T-helper 1 cell treated with Interleukin-12 subunit alpha and Interleukin-12 subunit beta and Interleukin-4 antibody, amounts not matched to agents 30 μg/mL and 1 μg/mL, for 36 hours (primary cell): ENCODE measurements around the gene KIF5C.

Experiments used
- H3K27ac Mint-ChIP-seq: one replicate; pipeline ENCODE4 v1.8.0; 2021; ENCODE audit warnings: mild to moderate bottlenecking, mixed read lengths
- H3K27me3 Mint-ChIP-seq: one replicate; pipeline ENCODE4 v1.8.0; 2021; ENCODE audit warnings: low read depth, mixed read lengths
- H3K36me3 Mint-ChIP-seq: one replicate; pipeline ENCODE4 v1.8.0; 2021; ENCODE audit warnings: low read depth, mixed read lengths
- H3K4me1 Mint-ChIP-seq: one replicate; pipeline ENCODE4 v1.8.0; 2021; ENCODE audit warnings: low read depth, mixed read lengths
- H3K4me3 Mint-ChIP-seq: one replicate; pipeline ENCODE4 v1.8.0; 2021; ENCODE audit warnings: mild to moderate bottlenecking, moderate library complexity, mixed read lengths
- H3K9me3 Mint-ChIP-seq: one replicate; pipeline ENCODE4 v1.8.0; 2021; ENCODE audit warnings: mixed read lengths

The KIF5C gene

DNA sequence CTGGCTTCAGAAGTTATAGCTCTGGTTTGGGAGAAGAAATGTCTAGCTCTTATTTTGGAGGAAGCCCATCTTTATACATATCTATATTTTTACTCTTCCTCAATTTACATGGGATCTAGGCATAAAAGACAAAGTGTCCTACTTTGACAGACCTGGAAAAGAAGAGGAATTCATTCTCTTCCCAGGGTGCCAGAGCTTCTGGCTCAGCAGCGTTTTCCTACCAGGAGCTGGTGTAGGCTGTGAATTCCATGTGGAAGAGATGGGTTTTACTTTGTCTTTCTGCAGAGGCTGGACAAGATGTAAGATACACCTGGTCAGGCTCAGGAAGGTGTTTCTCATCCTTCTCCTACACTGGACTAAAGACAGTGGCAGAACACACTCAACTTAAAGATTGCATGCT, 113.3 kb downstream of the KIF5C start:
- no peak overlapping the region for H3K27ac Mint-ChIP-seq
- peaks cover 5% of the 10 kb centered on the region for H3K4me1 Mint-ChIP-seq
- H3K9me3 Mint-ChIP-seq, result no peaks in the 10 kb centered on the region
- H3K4me3 Mint-ChIP-seq, result no peak overlapping the region
- peaks cover 14% of the 10 kb centered on the region for H3K36me3 Mint-ChIP-seq
- no peaks in the 10 kb centered on the region for H3K27me3 Mint-ChIP-seq

DNA sequence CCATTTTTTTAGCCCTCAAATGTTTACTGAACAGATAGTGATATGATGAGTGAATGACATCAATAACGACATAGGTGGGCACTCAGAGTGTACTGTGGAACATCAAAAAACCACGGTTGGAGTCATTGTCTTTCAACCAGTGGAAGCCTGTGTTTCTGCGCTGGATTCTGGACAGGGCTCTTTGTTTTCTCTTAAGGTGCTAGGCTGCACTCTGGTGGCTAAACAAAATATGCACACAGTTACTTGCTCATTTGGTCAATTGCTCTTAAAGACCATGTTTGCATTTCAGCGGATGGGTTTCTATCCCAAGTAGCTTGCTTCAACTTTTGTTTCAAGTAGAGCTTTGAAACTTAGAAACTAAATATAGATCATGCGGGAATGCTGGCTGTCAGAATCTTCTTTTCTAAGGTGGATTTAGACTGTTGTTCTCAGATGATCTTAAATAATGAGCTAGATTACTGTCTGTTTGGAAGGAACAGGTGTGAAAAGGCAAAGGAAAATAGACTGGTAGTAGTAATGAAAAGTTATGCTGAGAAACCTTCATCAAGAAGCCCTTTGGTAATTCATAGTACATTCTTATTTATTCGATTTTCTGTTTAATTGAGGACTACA, 115.0 kb downstream of the KIF5C start:
- H3K9me3 Mint-ChIP-seq, result no peaks in the 10 kb centered on the region
- H3K36me3 Mint-ChIP-seq, result peaks cover 10% of the 10 kb centered on the region
- H3K27ac Mint-ChIP-seq, result no peak overlapping the region
- H3K4me1 Mint-ChIP-seq, result peaks cover 5% of the 10 kb centered on the region
- H3K27me3 Mint-ChIP-seq, result no peaks in the 10 kb centered on the region
- H3K4me3 Mint-ChIP-seq, result no peak overlapping the region

DNA sequence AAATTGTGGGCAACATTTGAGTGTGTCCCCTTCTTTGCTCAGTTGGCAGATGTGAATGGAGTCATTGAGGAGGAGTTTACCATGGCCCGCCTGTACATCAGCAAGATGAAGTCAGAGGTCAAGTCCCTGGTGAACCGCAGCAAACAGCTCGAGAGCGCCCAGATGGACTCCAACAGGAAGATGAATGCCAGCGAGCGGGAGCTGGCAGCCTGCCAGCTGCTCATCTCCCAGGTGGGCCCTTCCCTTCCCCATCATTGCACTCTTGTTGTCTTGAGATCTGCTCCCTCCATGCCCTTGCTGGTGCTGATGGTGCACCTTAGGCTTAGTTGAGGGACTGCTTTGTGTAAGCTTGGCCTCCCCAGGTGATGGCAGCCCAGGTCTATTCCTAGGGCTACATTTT, 115.9 kb downstream of the KIF5C start:
- no peaks in the 10 kb centered on the region for H3K27me3 Mint-ChIP-seq
- no peak overlapping the region for H3K27ac Mint-ChIP-seq
- H3K4me1 Mint-ChIP-seq, result peaks cover 5% of the 10 kb centered on the region
- peaks cover 11% of the 10 kb centered on the region for H3K36me3 Mint-ChIP-seq
- no peak overlapping the region for H3K4me3 Mint-ChIP-seq
- H3K9me3 Mint-ChIP-seq, result no peaks in the 10 kb centered on the region

GRCh38 chr2:148992448-148992847, 117.4 kb downstream of the KIF5C start:
- no peaks in the 10 kb centered on the region for H3K9me3 Mint-ChIP-seq
- peaks cover 5% of the 10 kb centered on the region for H3K4me1 Mint-ChIP-seq
- H3K4me3 Mint-ChIP-seq, result no peak overlapping the region
- peaks cover 11% of the 10 kb centered on the region for H3K36me3 Mint-ChIP-seq
- no peaks in the 10 kb centered on the region for H3K27me3 Mint-ChIP-seq
- H3K27ac Mint-ChIP-seq, result no peak overlapping the region

- H3K27me3 Mint-ChIP-seq, result no peaks in the 10 kb centered on the region
- peaks cover 14% of the 10 kb centered on the region for H3K36me3 Mint-ChIP-seq
- H3K9me3 Mint-ChIP-seq, result no peaks in the 10 kb centered on the region
- H3K4me1 Mint-ChIP-seq, result peaks cover 3% of the 10 kb centered on the region
- no peak overlapping the region for H3K4me3 Mint-ChIP-seq
- H3K27ac Mint-ChIP-seq, result no peak overlapping the region
Measured at GRCh38 chr2:148993351-148993750, 118.3 kb downstream of the KIF5C start.

GRCh38 chr2:148994341-148994740, 119.3 kb downstream of the KIF5C start:
- H3K9me3 Mint-ChIP-seq, result no peaks in the 10 kb centered on the region
- H3K4me1 Mint-ChIP-seq, result peaks cover 3% of the 10 kb centered on the region
- no peak overlapping the region for H3K4me3 Mint-ChIP-seq
- peaks cover 14% of the 10 kb centered on the region for H3K36me3 Mint-ChIP-seq
- no peak overlapping the region for H3K27ac Mint-ChIP-seq
- H3K27me3 Mint-ChIP-seq, result no peaks in the 10 kb centered on the region

GRCh38 chr2:148996805-148997204, 121.8 kb downstream of the KIF5C start:
- H3K27me3 Mint-ChIP-seq, result no peaks in the 10 kb centered on the region
- H3K27ac Mint-ChIP-seq, result no peak overlapping the region
- peaks cover 14% of the 10 kb centered on the region for H3K36me3 Mint-ChIP-seq
- no peak overlapping the region for H3K4me3 Mint-ChIP-seq
- no peaks in the 10 kb centered on the region for H3K9me3 Mint-ChIP-seq
- H3K4me1 Mint-ChIP-seq, result peaks cover 1% of the 10 kb centered on the region

GRCh38 chr2:148998165-148998830, 123.3 kb downstream of the KIF5C start:
- Mint-ChIP-seq H3K27ac (no peak overlapping the region), H3K27me3 (no peaks in the 10 kb centered on the region), H3K36me3 (peaks cover 19% of the 10 kb centered on the region), H3K4me1 (peaks cover 1% of the 10 kb centered on the region), H3K9me3 (no peaks in the 10 kb centered on the region), H3K4me3 (no peak overlapping the region)

DNA sequence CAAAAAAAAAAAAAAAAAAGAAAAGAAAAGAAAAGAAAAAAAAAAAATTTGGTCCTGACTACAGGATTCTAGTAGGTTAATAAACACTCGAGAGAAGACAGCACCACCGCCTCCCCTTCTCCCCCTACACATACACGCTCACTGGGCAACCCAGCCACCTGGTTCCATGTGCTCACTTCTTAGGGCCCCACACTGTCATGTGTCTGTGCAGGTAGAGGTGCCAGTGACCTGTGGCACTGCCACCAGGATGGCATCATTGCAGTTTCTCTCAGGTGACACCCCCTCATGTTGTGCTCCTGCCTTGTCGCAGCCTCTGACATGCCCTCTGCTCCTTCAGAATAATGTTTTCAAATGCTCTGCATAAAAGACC, 123.8 kb downstream of the KIF5C start:
- H3K27me3 Mint-ChIP-seq, result no peaks in the 10 kb centered on the region
- H3K9me3 Mint-ChIP-seq, result no peaks in the 10 kb centered on the region
- peaks cover 18% of the 10 kb centered on the region for H3K36me3 Mint-ChIP-seq
- H3K27ac Mint-ChIP-seq, result no peak overlapping the region
- peaks cover 1% of the 10 kb centered on the region for H3K4me1 Mint-ChIP-seq
- no peak overlapping the region for H3K4me3 Mint-ChIP-seq

- H3K4me1 Mint-ChIP-seq, result peaks cover 1% of the 10 kb centered on the region
- no peaks in the 10 kb centered on the region for H3K9me3 Mint-ChIP-seq
- no peak overlapping the region for H3K4me3 Mint-ChIP-seq
- H3K27ac Mint-ChIP-seq, result no peak overlapping the region
- H3K27me3 Mint-ChIP-seq, result no peaks in the 10 kb centered on the region
- peaks cover 16% of the 10 kb centered on the region for H3K36me3 Mint-ChIP-seq
Measured at GRCh38 chr2:148999451-148999921, 124.5 kb downstream of the KIF5C start.

- Mint-ChIP-seq H3K4me3 (no peak overlapping the region), H3K36me3 (peaks cover 12% of the 10 kb centered on the region), H3K27me3 (no peaks in the 10 kb centered on the region), H3K9me3 (no peaks in the 10 kb centered on the region), H3K27ac (no peak overlapping the region), H3K4me1 (peaks cover 1% of the 10 kb centered on the region)
Measured at GRCh38 chr2:149000158-149000938, 125.3 kb downstream of the KIF5C start.

DNA sequence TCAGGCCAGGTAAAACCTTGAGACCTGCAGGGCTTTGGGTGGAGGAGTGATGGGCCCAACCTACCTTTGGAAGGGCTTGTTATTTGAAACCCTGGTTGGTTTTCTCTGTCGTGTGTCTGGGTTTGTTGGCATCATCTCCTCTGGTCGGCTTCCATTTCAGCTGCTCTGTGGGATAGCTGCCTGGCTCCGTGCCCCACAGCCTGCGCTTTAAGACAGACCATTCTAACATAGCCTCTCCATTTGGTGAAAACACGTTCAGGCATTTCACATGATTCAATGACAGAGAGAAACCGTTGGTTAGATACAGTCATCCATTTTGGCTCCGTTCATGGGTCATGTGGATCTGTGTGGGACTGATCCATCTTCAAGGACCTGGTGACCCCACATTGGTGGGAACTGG, 126.5 kb downstream of the KIF5C start:
- no peak overlapping the region for H3K27ac Mint-ChIP-seq
- no peaks in the 10 kb centered on the region for H3K27me3 Mint-ChIP-seq
- H3K9me3 Mint-ChIP-seq, result no peaks in the 10 kb centered on the region
- peaks cover 12% of the 10 kb centered on the region for H3K36me3 Mint-ChIP-seq
- H3K4me3 Mint-ChIP-seq, result no peak overlapping the region
- peaks cover 1% of the 10 kb centered on the region for H3K4me1 Mint-ChIP-seq

DNA sequence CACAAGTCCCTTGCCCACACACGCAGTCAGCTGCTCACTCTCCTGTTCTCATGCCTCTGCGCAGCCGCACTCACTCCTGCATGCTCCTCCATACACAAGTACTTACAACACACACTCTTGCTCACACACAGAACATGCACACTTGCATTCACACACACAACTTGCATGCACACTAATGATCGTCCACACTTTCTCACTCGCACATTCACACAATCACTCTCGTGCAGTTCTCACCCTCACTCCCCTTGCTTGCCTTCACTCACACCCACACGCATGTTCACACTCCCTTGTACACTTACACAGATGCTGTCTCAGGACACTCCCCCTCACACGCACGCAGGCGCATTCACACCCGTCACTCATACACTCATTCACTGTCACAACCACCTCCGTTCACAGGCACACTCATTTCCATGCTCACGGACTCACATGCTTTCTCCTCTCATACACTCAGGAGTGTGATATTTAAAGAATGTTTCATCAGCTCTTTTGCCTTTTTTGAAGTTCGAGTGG, 127.4 kb downstream of the KIF5C start:
- H3K36me3 Mint-ChIP-seq, result peaks cover 12% of the 10 kb centered on the region
- H3K27me3 Mint-ChIP-seq, result no peaks in the 10 kb centered on the region
- H3K4me3 Mint-ChIP-seq, result no peak overlapping the region
- H3K27ac Mint-ChIP-seq, result no peak overlapping the region
- peaks cover 1% of the 10 kb centered on the region for H3K4me1 Mint-ChIP-seq
- no peaks in the 10 kb centered on the region for H3K9me3 Mint-ChIP-seq

DNA sequence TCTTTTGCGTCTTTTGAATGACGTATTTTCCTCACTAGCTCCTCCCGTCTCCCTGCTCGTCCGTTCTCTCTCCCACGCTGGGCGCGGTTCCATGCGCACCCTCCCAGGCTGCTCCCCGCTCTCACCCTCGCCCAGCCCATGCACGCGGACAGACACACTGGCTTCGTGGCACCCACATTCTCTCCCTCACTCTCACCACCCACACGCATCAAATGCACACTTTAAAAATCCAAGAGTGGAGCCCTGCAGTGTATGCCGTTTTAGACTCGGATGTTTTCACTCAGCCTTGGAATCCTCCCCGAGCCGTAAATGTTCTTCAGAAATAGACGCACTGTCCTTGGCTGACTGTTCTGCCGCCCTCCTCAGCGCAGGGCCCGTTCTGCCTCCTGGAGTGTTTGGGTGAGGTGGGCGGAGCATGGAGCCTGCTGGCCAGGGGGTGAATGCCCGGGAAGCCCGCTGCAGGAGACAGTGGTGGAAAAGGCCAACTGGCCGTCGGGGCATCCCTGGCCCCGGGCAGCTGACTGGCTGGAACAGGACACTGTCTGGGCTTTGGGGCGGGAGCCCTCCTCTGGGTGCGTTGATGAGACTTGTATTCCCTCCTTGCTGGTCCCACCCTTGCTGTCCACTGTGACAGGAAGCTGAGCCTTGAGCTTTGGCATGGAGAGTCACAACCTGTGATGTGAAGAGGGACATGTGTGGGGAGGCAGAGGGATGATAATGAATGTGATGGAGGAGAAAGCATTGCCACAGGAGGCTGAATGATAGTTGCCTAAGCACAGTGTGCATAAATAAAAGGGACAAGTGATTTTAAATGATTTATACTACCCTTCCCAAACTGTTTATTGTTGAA, 128.1 kb downstream of the KIF5C start:
- Mint-ChIP-seq H3K27me3 (no peaks in the 10 kb centered on the region), H3K36me3 (peaks cover 11% of the 10 kb centered on the region), H3K4me3 (no peak overlapping the region), H3K4me1 (peaks cover 1% of the 10 kb centered on the region), H3K9me3 (no peaks in the 10 kb centered on the region), H3K27ac (no peak overlapping the region)
